ENCODE results near the gene LDHAL6B. TPM values are rescaled to one million over a fixed set of nuclear protein-coding genes. Genes with fewer than 3 reads are reported as not detected.
A peak's percentile ranks its signal among the peaks of the same experiment; 100 is the strongest.
"Not testable (repeated sequence)": the region's sequence is repeated elsewhere in the genome, so short reads cannot be mapped to it uniquely, and the experiment has no call there.

The LDHAL6B gene
- total and polyA plus RNA-seq, 2 experiments from 2014 or later: not detected

DNA sequence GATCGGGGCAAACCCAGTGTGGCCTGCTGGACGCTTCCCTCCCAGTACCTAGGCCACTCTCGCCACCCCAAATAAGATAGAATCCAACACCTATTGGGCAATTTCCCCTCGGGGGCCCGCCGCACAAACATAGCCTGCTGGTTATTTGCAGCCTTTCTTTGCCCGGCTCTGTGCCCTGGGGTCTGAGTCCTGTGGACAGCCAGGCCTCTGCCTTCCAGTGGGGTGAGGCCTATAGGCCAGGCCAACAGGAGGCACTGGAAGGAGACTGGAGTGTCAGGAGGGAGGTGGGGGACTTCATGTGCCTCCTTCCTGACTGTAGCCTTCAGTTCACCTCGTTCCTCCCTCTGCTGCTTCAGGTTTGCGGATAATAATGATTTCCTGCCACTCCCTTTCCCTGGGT is 47.4 kb upstream of the LDHAL6B start:
- H3K27me3 Mint-ChIP-seq (ENCODE audit: insufficient read depth, low read depth, poor library complexity): peaks cover 8% of the 10 kb centered on the region
- no peaks in the 10 kb centered on the region for H3K4me1 ChIP-seq (ENCODE audit: insufficient read depth)
- H3K4me3 Mint-ChIP-seq: no peak overlapping the region
- H3K4me2 ChIP-seq: no peak overlapping the region
- no peaks in the 10 kb centered on the region; the same call in 1 of the 2 replicates for H4K20me1 ChIP-seq (replicated peaks; ENCODE audit: insufficient read depth)
- peaks cover 37% of the 10 kb centered on the region for H3K36me3 Mint-ChIP-seq (ENCODE audit: low read depth)
- no peaks in the 10 kb centered on the region for H3K79me2 ChIP-seq (replicated peaks; ENCODE audit: insufficient read depth)
- no peak overlapping the region for H3K27ac ChIP-seq (ENCODE audit: low read depth)
- H3K9me2 ChIP-seq (ENCODE audit: insufficient read depth): no peaks in the 10 kb centered on the region
- H3K9me3 Mint-ChIP-seq: no peaks in the 10 kb centered on the region
- no peak overlapping the region for H3K27ac Mint-ChIP-seq
- no peaks in the 10 kb centered on the region for H3K27me3 ChIP-seq (ENCODE audit: insufficient read depth)
- H3K4me3 ChIP-seq: no peak overlapping the region
- peaks cover 5% of the 10 kb centered on the region; the same call in 1 of the 3 replicates for H3K4me1 Mint-ChIP-seq
- H3F3A ChIP-seq (replicated peaks; ENCODE audit: low read depth): no peaks in the 10 kb centered on the region
- no peak overlapping the region for H2AFZ ChIP-seq
- H3K36me3 ChIP-seq (ENCODE audit: insufficient read depth): peaks cover 19% of the 10 kb centered on the region
- no peak for ATAC-seq
- no peak for DNase-seq (ENCODE audit: low spot score)
- TF ChIP-seq POLR2AphosphoS5 (IDR thresholded peaks at IDR 0.05; ENCODE audit: low read depth): no peak
- no peak for TF ChIP-seq ZNF114 (CRISPR knock-in tag; IDR thresholded peaks at IDR 0.05)
- no peak for TF ChIP-seq EZH2phosphoT487 (IDR thresholded peaks at IDR 0.05; ENCODE audit: unreplicated experiment)
- no peak for TF ChIP-seq NANOG (IDR thresholded peaks at IDR 0.05; ENCODE audit: borderline replicate concordance)
- no peak for TF ChIP-seq EZH2 (IDR thresholded peaks at IDR 0.05; ENCODE audit: low read depth, unreplicated experiment)
- no peak for TF ChIP-seq STAT1 (IDR thresholded peaks at IDR 0.05; ENCODE audit: unreplicated experiment)

- TF ChIP-seq, protein P1, sequence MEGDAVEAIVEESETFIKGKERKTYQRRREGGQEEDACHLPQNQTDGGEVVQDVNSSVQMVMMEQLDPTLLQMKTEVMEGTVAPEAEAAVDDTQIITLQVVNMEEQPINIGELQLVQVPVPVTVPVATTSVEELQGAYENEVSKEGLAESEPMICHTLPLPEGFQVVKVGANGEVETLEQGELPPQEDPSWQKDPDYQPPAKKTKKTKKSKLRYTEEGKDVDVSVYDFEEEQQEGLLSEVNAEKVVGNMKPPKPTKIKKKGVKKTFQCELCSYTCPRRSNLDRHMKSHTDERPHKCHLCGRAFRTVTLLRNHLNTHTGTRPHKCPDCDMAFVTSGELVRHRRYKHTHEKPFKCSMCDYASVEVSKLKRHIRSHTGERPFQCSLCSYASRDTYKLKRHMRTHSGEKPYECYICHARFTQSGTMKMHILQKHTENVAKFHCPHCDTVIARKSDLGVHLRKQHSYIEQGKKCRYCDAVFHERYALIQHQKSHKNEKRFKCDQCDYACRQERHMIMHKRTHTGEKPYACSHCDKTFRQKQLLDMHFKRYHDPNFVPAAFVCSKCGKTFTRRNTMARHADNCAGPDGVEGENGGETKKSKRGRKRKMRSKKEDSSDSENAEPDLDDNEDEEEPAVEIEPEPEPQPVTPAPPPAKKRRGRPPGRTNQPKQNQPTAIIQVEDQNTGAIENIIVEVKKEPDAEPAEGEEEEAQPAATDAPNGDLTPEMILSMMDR (conservative IDR thresholded peaks at IDR 0.05; ENCODE audit: low read depth in 2 of 2): peak; percentile 56 to 81
- no peak for TF ChIP-seq ZNF462 (CRISPR knock-in tag; IDR thresholded peaks at IDR 0.05)
- Histone ChIP-seq H3F3A (replicated peaks; ENCODE audit: low read depth) (no peaks in the 10 kb centered on the region), H3K4me2 (no peak overlapping the region), H2AFZ (no peak overlapping the region), H4K20me1 (replicated peaks; ENCODE audit: insufficient read depth) (no peaks in the 10 kb centered on the region), H3K27ac (ENCODE audit: low read depth) (0 out of 2 replicates have a peak overlapping the region, but pooled peaks have one; percentile 50), H3K4me1 (ENCODE audit: insufficient read depth) (no peaks in the 10 kb centered on the region), H3K9me2 (ENCODE audit: insufficient read depth) (0 out of 2 replicates have a peak, but pooled peaks cover 5% of the 10 kb centered on the region), H3K79me2 (replicated peaks; ENCODE audit: insufficient read depth) (no peaks in the 10 kb centered on the region), H3K4me3 (no peak overlapping the region), H3K36me3 (ENCODE audit: insufficient read depth) (peaks cover 19% of the 10 kb centered on the region; the same call in 1 of the 2 replicates), H3K27me3 (ENCODE audit: insufficient read depth) (no peaks in the 10 kb centered on the region)
- Mint-ChIP-seq H3K4me1 (peaks cover 13% of the 10 kb centered on the region; the same call in 2 of the 3 replicates), H3K27me3 (ENCODE audit: insufficient read depth, low read depth, poor library complexity) (peaks cover 7% of the 10 kb centered on the region), H3K27ac (peak overlapping the region; percentile 70), H3K4me3 (no peak overlapping the region), H3K9me3 (no peaks in the 10 kb centered on the region), H3K36me3 (ENCODE audit: low read depth) (peaks cover 38% of the 10 kb centered on the region)
- ATAC-seq (peak; percentile 96), DNase-seq (ENCODE audit: low spot score) (peak; percentile 79)
Measured at GRCh38 chr15:59160880-59161593, 45.6 kb upstream of the LDHAL6B start.

DNA sequence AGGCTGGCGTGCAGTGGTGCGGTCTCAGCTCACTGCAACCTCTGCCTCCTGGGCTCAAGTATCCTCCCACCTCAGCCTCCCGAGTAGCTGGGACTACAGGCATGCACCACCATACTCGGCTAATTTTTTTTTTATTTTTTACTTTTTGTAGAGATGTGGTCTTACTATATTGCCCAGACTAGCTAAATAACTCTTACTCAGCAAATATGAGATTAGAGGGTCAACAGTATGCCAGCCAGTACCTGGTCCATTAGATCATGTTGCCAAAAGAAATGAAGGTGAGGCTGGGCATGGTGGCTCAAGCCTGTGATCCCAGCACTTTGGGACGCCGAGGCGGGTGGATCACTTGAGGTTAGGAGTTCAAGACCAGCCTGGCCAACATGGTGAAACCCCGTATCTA is 44.6 kb upstream of the LDHAL6B start:
- H3K9me2 ChIP-seq (ENCODE audit: insufficient read depth); DNase-seq (ENCODE audit: low spot score): not testable (repeated sequence)

More for the DNA sequence above, 44.6 kb upstream of the LDHAL6B start:
- not testable (repeated sequence) for ATAC-seq; H3K79me2 ChIP-seq (replicated peaks; ENCODE audit: insufficient read depth); H3K27ac ChIP-seq (ENCODE audit: low read depth); H3K4me1 ChIP-seq (ENCODE audit: insufficient read depth); H4K20me1 ChIP-seq (replicated peaks; ENCODE audit: insufficient read depth); H3K4me2 ChIP-seq; H2AFZ ChIP-seq; H3K4me3 Mint-ChIP-seq; H3F3A ChIP-seq (replicated peaks; ENCODE audit: low read depth); H3K4me3 ChIP-seq; H3K27me3 ChIP-seq (ENCODE audit: insufficient read depth); H3K27me3 Mint-ChIP-seq (ENCODE audit: insufficient read depth, low read depth, poor library complexity); H3K9me3 Mint-ChIP-seq; H3K27ac Mint-ChIP-seq
- Mint-ChIP-seq H3K36me3 (ENCODE audit: low read depth) (peaks cover 38% of the 10 kb centered on the region), H3K4me1 (peaks cover 16% of the 10 kb centered on the region; the same call in 2 of the 3 replicates)
- peaks cover 14% of the 10 kb centered on the region; the same call in 1 of the 2 replicates for H3K36me3 ChIP-seq (ENCODE audit: insufficient read depth)
